ENCODE measurements around the gene PARD3B.

- no peak for TF ChIP-seq CTCF (IDR thresholded peaks at IDR 0.05)
- TF ChIP-seq POLR2A (IDR thresholded peaks at IDR 0.05) = no peak
Observed at GRCh38 chr2:205451901-205452512, 906.7 kb downstream of the PARD3B start.

Data from prostate gland (tissue), 2 donors.